ENCODE results near the gene SMO. TPM values are rescaled to one million over a fixed set of nuclear protein-coding genes. Genes with fewer than 3 reads are reported as not detected.
"Not testable (repeated sequence)": the region's sequence is repeated elsewhere in the genome, so short reads cannot be mapped to it uniquely, and the experiment has no call there.

The SMO gene
- total RNA-seq, 1 donor from 2014 or later, result 37.1 TPM

DNA sequence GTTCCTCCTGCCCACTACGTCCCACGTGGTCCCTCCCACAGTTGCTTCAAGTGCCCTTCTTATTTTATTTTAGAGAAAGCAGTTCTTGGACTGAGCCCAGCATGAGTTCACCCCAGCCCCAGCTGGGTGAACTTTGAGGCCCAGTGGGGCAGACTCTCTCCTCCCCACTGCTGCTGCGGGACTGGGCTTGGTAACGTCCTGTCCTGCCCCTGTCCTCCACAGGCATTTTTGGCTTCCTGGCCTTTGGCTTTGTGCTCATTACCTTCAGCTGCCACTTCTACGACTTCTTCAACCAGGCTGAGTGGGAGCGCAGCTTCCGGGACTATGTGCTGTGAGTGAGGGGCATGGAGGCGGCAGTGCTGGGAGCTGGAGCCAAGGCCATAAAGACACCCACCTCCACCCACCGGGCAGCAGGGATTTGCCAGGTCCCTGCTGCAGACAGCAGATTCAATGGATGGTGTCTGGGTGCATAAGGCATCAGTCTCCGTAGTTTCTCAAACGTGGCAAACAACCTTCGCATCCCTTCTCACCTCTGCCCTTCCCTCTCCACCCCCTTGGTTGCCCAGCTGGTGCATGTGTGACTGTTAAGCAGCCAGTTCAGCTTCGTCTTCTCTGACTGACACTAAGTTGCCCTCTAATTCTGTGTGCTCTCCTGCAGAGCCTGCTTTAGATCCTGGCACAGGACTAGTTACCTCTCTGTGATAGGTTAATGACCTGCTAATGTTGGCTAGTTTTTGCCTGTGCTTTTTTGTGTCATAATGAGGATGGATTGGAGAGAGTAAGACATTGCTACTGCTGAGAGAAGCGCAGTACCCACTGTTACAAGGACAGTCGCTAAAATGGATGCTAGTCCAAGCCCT lies 20.9 kb downstream of the SMO start:
- DNase-seq, result no peak

- DNase-seq, result peak; percentile 88
Observed at GRCh38 chr7:129210256-129210988, 22.0 kb downstream of the SMO start.

DNA sequence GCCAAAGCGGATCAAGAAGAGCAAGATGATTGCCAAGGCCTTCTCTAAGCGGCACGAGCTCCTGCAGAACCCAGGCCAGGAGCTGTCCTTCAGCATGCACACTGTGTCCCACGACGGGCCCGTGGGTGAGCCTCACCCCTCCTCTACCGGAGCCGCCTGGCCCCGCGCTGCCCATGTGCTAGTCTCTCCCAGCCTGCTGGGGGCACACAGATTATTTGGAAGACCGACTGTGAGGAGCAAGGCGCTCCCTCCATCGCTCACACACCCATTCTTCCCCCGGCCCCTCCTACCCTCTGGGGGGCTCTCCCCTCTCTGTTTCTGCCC lies 22.5 kb downstream of the SMO start:
- no peak for DNase-seq

GRCh38 chr7:129212126-129212525 lies 23.7 kb downstream of the SMO start:
- no peak for DNase-seq

- DNase-seq, result no peak
Observed at GRCh38 chr7:129212596-129212995, 24.2 kb downstream of the SMO start.

- DNase-seq, result peak; percentile 41
Observed at GRCh38 chr7:129213828-129214227, 25.4 kb downstream of the SMO start.

DNA sequence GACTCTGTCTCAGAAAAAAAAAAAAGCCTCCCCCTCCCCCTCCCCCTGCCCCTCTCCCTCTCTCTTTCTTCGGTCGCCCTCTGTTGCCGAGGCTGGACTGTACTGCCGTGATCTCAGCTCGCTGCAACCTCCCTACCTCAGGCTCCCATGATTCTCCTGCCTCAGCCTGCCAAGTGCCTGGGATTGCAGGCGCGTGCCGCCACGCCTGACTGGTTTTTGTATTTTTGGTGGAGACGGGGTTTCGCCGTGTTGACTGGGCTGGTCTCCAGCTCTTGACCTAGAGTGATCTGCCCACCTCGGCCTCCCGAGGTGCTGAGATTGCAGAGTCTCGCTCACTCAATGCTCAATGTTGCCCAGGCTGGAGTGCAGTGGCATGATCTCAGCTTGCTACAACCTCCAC lies 27.3 kb downstream of the SMO start:
- DNase-seq, result not testable (repeated sequence)

DNA sequence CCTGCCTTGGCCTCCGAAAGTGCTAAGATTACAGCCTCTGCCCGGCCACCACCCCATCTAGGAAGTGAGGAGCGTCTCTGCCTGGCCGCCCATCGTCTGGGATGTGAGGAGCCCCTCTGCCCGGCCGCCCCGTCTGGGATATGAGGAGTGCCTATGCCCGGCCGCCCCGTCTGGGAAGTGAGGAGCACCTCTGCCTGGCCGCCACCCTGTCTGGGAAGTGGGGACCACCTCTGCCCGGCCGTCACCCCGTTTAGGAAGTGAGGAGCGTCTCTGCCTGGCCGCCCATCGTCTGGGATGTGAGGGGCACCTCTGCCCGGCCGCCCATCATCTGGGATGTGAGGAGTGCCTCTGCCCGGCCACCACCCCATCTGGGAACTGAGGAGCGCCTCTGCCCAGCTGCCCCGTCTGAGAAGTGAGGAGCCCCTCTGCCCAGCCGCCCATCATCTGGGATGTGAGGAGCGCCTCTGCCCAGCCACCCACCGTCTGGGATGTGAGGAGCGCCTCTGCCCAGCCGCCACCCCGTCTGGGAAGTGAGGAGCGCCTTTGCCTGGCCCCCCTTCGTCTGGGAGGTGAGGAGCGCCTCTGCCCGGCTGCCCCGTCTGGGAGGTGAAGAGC lies 27.8 kb downstream of the SMO start:
- DNase-seq, result not testable (repeated sequence)

- DNase-seq, result not testable (repeated sequence)
Observed at GRCh38 chr7:129216821-129217416, 28.5 kb downstream of the SMO start.

DNA sequence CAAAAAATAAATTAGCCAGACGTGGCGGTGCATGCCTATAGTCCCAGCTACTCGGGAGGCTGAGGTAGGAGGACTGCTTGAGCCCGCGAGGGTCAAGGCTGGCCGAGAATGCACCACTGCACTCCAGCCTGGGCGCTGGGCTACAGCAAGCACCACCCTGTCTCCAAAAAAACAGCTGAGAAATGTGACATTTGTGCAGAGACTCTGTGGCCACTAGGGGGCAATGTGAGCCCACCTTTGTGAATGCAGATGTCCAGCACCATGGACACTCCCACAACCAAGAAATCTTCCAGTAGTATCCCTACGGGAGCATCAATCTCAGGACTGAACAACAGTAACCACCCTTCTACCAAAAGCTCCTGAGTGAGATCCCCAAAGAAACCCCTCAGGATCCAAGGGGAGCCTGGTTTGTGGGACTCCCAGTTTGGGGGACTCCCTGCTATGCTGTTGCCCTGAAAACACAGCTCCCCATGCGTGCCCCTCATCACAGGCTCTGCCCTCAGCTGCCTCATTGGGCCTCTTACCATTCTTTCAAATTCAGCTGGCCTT lies 30.2 kb downstream of the SMO start:
- DNase-seq, result peak; percentile 93

DNA sequence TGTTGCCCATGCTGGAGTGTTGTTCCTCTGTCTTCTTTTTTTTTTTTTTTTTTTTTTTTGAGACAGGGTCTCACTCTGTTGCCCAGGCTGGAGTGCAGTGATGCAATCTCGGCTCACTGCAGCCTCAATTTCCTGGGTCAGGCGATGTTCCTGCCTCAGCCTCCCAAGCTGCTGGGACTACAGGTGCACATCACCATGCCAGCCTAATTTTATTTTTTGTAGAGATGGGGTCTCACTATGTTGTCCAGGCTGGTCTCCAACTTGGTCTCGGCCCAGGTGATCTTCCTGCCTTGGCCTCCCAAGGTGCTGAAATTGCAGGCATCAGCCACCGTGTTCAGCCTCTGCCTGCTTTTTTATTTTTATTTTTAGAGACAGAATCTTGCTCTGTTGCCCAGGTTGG lies 30.7 kb downstream of the SMO start:
- not testable (repeated sequence) for DNase-seq

- DNase-seq, result peak; percentile 40
Observed at GRCh38 chr7:129222064-129222463, 33.6 kb downstream of the SMO start.

- DNase-seq, result peak; percentile 99
Observed at GRCh38 chr7:129224251-129225205, 36.1 kb downstream of the SMO start, which contains the start of gene AHCYL2. TSS of gene AHCYL2 (plus strand) at chr7:129225030.

DNA sequence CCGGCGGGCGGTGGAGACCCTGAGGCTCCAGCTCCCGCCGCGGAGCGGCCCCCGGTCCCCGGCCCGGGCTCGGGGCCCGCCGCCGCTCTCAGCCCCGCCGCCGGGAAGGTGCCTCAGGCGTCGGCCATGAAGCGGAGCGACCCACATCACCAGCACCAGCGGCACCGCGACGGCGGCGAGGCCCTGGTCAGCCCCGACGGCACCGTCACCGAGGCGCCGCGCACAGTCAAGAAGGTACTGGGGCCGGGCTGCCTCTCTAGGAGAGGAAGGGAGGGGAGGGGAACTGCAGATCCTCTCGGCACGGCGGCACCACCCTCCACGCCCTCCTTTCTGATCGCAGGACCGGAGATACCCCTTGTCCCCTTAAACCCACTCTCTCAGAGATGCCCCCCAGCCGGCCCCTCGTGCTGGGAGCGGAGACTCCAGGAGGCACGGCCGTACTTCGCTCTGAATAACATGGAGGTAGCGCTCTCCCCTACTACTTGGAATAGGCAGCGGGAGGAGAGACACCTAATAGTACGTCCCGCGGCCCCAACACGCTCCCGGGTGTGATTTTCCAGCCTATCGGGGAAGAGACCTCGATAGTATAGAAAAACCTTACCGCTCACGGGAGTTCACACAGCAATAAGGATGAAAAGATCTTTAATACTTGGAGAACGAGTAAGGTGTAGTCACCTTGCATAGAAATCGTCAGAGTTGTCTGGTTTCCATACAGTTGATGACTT lies 36.9 kb downstream of the SMO start:
- peak; percentile 61 for DNase-seq

DNA sequence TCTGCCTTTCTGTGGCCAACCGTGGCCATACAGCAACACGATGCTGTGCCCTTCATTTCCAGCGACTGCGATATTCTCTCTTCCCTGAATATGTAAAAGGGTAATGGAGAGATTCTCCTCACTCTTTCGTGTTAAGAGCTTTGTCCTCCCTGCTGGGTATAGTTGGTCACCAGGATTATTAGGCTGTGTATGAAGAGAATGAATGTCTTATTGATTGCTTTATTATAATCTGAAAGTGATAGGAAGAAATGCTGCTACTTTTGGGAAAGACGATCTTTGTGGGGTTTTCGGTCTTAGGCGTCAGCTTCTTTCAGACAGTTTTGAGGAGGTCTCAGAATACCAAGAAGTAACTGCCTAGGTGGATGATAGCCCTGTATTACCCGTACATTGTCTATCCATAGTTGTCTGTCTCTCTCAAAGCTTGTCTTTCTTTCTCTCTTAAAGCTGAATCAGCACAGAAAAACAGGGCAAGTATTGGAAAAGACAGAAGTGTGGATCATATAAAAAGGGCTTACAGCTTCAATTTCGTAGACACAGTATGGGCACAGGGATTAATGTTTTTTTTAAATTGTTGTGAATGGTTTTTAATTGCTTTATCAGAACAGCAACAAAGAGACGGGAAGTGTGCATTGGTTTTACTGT lies 37.6 kb downstream of the SMO start:
- DNase-seq, result no peak

- DNase-seq, result no peak
Observed at GRCh38 chr7:129227646-129228578, 39.5 kb downstream of the SMO start.

GRCh38 chr7:129228633-129229032 lies 40.2 kb downstream of the SMO start:
- DNase-seq, result no peak

DNA sequence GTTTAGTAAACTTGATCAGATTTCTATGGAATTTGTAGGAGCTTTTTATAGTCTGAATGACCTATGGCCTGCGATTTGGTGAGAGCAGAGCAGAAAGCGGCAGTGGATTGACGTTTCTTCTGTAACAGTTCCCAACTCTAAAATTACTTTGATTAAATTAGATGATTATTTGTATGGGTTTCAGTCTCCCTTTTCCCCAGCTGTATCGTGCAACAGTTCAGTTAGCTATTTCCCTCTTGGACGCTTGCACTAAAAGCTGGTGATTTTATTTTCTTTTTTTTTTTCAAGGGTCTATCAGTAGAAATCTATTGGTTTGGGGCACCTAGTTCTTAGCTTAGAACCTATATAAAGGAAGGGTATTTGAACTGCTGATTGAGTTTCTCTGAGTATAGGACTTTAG lies 43.2 kb downstream of the SMO start:
- DNase-seq, result no peak

- no peak for DNase-seq
Observed at GRCh38 chr7:129238546-129238945, 50.1 kb downstream of the SMO start.
